ENCODE results near the gene GAS2L2.
"Not testable (repeated sequence)": the region's sequence is repeated elsewhere in the genome, so short reads cannot be mapped to it uniquely, and the experiment has no call there.

GAS2L2 gene

GRCh38 chr17:35726127-35726952 lies 26.7 kb downstream of the GAS2L2 start:
- peak; percentile 15 for DNase-seq

DNA sequence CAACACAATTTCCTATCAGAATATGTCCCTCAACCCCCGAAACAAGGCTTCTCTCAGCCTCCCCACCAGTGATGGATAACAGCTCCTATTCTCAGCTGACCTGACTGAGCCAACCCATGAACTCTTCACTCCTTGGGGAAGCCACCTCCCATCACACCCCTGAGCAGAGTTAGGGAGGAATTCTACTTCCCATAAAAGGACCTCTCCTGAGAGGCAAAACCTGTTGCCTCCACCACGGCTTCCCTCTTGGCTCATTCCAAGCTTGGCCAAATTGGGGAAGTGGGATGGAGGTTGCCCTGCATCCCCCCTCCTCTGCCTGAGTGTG lies 27.3 kb downstream of the GAS2L2 start:
- no peak for DNase-seq

DNA sequence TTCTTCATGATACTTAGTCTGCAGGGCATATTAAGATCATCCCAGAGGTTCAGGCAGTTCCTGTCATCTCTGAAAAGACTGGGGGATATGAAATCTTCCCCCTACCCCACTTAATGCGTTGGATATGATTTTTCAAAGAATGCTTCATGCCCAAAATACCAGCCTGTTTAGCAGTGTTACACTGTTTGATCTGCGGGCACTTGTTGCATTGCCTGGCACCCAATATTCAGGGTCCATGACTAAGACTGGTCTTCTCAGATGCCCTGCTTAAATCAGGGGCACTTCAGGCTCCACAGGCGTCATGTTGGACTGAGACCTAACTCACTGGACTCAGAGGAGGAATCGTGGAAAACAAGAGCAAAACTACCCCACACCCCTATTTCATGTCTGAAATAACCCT lies 28.0 kb downstream of the GAS2L2 start:
- no peak for DNase-seq

DNA sequence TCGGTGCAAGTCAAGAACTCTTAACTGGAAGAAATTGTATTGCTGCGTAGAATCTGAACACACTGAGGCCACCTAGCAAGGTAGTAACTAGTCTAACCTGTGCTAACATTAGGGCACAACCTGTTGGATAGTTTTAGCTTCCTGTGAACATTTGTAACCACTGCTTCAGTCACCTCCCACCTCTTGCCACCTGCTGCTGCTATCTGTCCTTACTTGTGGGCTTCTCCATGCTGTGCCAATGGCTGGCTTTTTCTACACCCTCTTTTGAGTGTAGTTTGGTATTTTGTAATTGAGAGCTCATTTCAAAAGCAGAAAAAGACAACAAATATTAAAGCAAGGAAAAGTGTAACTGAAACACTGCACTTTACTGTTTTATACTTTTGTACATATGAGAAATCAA lies 29.3 kb downstream of the GAS2L2 start:
- DNase-seq, result no peak

GRCh38 chr17:35717475-35717874 lies 35.6 kb downstream of the GAS2L2 start:
- DNase-seq, result no peak

GRCh38 chr17:35716897-35717465 lies 36.1 kb downstream of the GAS2L2 start:
- no peak for DNase-seq

GRCh38 chr17:35716173-35716572 lies 36.9 kb downstream of the GAS2L2 start:
- DNase-seq, result no peak

GRCh38 chr17:35715416-35715815 lies 37.6 kb downstream of the GAS2L2 start:
- DNase-seq, result no peak

DNA sequence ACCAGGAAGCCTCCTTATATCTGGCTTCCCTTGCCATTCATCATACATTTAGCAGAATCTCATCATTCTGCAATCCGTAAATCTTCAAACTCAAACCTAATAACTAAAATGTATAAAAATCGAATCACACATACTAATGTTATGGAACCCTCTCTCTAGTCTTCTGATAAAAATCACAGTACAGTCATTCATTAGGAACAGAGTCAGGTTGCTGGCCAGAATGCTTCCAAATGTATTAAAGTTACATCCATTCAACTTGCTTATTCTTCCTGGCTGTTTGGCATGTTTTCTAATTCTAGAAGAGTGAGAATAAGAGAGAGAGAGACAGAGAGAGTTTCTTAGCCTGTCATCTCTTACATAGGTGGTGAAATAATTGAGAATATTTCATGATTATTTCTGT lies 38.1 kb downstream of the GAS2L2 start:
- no peak for DNase-seq

- no peak for DNase-seq
Measured at GRCh38 chr17:35713069-35713728, 39.8 kb downstream of the GAS2L2 start.

GRCh38 chr17:35710950-35711349 lies 42.1 kb downstream of the GAS2L2 start:
- DNase-seq, result no peak

GRCh38 chr17:35709874-35710273 lies 43.2 kb downstream of the GAS2L2 start:
- no peak for DNase-seq

DNA sequence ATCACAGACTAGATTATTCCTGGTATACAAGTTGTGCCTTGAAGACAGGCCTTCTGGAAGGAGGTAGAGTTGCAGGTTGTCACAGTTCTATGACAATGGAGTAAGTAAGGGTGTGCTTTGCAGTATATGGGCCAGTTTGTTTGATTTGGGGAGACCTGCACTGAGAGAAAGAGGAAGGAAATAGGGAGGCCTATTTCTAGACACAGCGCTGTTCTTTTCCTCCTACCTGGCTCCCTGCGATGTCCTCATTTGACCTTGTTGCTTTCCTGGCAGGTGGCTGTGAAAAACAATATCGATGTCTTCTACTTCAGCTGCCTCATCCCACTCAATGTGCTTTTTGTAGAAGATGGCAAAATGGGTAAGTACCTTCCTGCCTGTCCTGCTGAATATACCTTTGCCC lies 44.1 kb downstream of the GAS2L2 start:
- no peak for DNase-seq

- peak; percentile 7 for DNase-seq
Measured at GRCh38 chr17:35708149-35708548, 44.9 kb downstream of the GAS2L2 start.

DNA sequence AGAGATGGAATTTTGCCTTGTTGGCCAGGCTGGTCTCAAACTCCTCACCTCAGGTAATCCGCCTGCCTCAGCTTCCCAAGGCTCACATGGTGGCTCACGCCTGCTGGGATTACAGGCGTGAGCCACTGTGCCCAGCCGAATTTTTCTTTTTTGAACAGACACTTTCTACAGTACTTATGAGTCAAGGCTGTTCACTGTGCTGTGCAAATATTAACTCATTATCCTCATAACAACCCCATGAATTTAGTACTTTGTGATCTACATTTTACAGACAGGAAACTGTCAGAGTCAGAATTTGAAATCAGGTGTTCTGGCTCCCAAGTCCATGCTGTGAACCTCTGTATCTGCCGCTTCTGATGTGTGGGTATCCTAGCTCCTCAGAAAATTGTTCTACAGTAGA lies 47.3 kb downstream of the GAS2L2 start:
- DNase-seq, result no peak

DNA sequence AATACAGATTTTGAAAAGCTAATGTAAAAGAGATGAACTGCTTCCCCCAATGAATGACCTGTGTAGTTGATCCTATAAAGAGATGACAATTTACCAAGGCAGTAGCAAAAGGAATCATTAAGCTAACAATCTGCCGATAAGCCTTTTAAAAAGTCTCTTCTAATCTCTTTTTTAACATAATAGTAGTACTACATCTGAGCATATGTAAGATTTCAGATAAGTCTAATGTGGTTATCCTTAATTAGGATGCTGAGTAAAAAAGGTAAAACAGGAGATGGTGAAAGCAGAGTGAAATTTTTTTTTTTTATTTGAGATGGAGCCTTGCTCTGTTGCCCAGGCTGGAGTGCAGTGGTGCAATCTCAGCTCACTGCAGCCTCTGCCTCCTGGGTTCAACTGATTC lies 47.8 kb downstream of the GAS2L2 start:
- no peak for DNase-seq

DNA sequence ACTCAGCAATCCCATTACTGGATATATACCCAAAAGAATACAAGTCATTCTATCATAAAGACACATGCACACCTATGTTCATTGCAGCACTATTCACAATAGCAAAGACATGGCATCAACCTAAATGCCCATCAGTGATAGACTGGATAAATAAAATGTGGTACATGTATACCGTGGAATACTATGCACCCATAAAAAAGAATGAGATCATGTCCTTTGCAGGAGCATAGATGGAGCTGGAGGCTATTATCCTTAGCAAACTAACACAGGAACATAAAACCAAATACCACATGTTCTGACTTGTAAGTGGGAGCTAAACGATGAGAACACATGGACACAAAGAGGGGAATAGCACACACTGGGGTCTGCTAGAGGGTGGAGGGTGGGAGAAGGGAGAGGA lies 49.7 kb downstream of the GAS2L2 start:
- DNase-seq, result not testable (repeated sequence)

- DNase-seq, result no peak
Measured at GRCh38 chr17:35701491-35701890, 51.5 kb downstream of the GAS2L2 start.

GRCh38 chr17:35700150-35700549 lies 52.9 kb downstream of the GAS2L2 start:
- no peak for DNase-seq

GRCh38 chr17:35698800-35699199 lies 54.2 kb downstream of the GAS2L2 start:
- DNase-seq, result no peak

DNA sequence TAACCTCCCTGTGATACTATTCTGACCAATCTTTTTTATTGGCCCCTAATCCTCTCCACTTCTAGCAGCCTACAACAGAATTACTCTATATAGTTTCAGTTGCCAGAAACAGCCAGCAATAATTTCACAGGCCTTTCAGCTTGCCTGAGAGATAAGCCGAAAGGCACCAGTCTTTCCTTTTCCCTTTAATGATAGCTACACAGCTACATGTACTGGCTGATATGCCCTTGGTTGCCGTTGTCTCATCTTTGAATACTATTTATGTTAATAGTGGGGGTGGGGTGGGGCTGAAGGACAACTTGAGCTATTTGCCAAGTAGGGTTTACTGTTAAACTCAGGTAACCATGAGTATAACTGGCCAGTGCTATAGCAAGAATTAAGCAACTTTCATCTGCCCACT lies 57.4 kb downstream of the GAS2L2 start:
- DNase-seq, result no peak

GRCh38 chr17:35694906-35695305 lies 58.1 kb downstream of the GAS2L2 start:
- no peak for DNase-seq
